ENCODE measurements around the gene BTBD9.

The BTBD9 gene

GRCh38 chr6:38578075-38578474 lies 61.7 kb downstream of the BTBD9 start:
- H3K36me3 ChIP-seq (ENCODE audit: control insufficient read depth in 1 of 2, insufficient read depth in 2 of 2, low read depth in 1 of 2, low read length in 2 of 2) = peaks cover 0 to 36% of the 10 kb centered on the region in 2 experiments
- no peaks in the 10 kb centered on the region for H3K4me1 ChIP-seq (ENCODE audit: control insufficient read depth, insufficient read depth, low read depth, low read length)
- H3K79me1 ChIP-seq (replicated peaks; ENCODE audit: low read length, poor library complexity, severe bottlenecking) = no peaks in the 10 kb centered on the region
- H3K18ac ChIP-seq (ENCODE audit: low read depth in 1 of 2, low read length in 2 of 2) = no peak overlapping the region
- H3K4ac ChIP-seq (ENCODE audit: low read depth in 1 of 2, low read length in 2 of 2) = no peak overlapping the region
- no peak overlapping the region for H2BK5ac ChIP-seq (ENCODE audit: low read depth, low read length, poor library complexity, severe bottlenecking)
- no peaks in the 10 kb centered on the region for H3K9me3 ChIP-seq (ENCODE audit: control insufficient read depth, low read length)
- no peaks in the 10 kb centered on the region for H3K27me3 ChIP-seq (ENCODE audit: control insufficient read depth in 1 of 2, insufficient read depth in 1 of 2, low read length in 2 of 2)
- no peak overlapping the region for H2BK12ac ChIP-seq (ENCODE audit: low read length in 2 of 2)
- no peak overlapping the region for H3K14ac ChIP-seq (ENCODE audit: low read length in 2 of 2)
- no peak overlapping the region for H3K4me2 ChIP-seq (ENCODE audit: low read length, poor library complexity, severe bottlenecking)
- no peak overlapping the region for H4K8ac ChIP-seq (ENCODE audit: low read length)
- no peak overlapping the region for H3K23ac ChIP-seq (ENCODE audit: low read length in 2 of 2)
- no peak overlapping the region for H4K91ac ChIP-seq (ENCODE audit: low read length)
- no peak overlapping the region for H3K4me3 ChIP-seq (ENCODE audit: insufficient read depth in 1 of 2, low read depth in 1 of 2, low read length in 2 of 2)
- no peak overlapping the region for H2AFZ ChIP-seq (ENCODE audit: low read depth, low read length)
- no peak overlapping the region for H2AK5ac ChIP-seq (ENCODE audit: low read length, severe bottlenecking)
- H3K27ac ChIP-seq (ENCODE audit: low read length, poor library complexity, severe bottlenecking) = no peak overlapping the region
- H2BK15ac ChIP-seq (ENCODE audit: low read depth, poor library complexity, severe bottlenecking) = no peak overlapping the region
- no peak for DNase-seq
- WGBS = 85% methylated on average over 5 of the region's 6 CpGs
- H2BK120ac ChIP-seq (ENCODE audit: low read depth, low read length) = no peak overlapping the region
- no peak overlapping the region for H3K9ac ChIP-seq (ENCODE audit: low read length)

DNA sequence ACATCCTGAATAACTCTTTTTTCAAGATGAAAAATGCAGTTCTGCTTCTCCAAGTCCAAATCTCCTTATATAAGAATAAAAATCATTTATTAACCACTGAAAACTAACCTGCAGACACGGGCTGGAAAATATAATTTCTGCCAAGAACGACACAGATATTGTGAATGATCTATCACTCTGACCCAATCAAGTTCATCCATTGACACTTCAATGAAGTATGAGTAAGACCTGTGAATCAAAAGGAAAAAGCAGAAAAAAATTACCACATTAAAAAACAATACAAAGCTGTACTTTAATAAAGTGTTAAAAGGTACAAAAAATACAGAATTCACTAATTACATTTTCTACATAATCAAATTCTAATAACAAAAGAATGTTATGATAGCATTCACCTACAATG lies 62.2 kb downstream of the BTBD9 start:
- 100% methylated on average over 1 of the region's 2 CpGs for WGBS

DNA sequence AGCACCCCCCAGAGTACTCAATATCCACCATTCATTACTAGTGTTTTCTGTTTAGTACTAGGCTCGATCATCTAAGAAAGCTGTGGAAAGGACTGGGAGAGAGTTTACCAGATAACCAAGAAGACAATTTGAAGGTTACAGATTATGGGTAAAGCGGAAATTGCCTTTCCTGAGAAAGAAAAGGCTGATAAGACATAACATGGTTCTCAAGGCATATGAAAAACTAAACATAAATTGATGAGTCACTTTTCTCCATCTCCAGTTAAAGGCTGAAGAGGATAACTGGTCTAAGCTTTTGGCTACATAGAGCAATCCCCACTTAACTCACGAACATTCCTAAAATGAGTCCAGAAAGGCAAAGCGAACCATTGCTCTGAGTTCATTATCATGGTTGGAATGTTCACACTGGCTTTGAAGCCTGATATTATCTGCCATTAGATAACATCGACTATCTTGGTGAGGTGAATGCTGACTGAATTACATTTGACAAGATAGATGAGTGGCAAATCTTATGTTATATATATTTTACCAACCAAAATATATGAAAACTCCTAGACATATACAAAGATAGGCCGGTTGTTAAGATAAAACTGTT lies 65.8 kb downstream of the BTBD9 start:
- no peaks in the 10 kb centered on the region for H3K79me1 ChIP-seq (replicated peaks; ENCODE audit: low read length, poor library complexity, severe bottlenecking)
- H2BK12ac ChIP-seq (ENCODE audit: low read length in 2 of 2) = no peak overlapping the region
- DNase-seq = peak; percentile 39
- no peak overlapping the region for H2BK15ac ChIP-seq (ENCODE audit: low read depth, poor library complexity, severe bottlenecking)
- H3K23ac ChIP-seq (ENCODE audit: low read length in 2 of 2) = no peak overlapping the region
- H3K14ac ChIP-seq (ENCODE audit: low read length in 2 of 2) = no peak overlapping the region
- no peak overlapping the region for H2BK5ac ChIP-seq (ENCODE audit: low read depth, low read length, poor library complexity, severe bottlenecking)
- no peaks in the 10 kb centered on the region for H3K4me1 ChIP-seq (ENCODE audit: control insufficient read depth, insufficient read depth, low read depth, low read length)
- no peak overlapping the region for H3K27ac ChIP-seq (ENCODE audit: low read length, poor library complexity, severe bottlenecking)
- H3K4me2 ChIP-seq (ENCODE audit: low read length, poor library complexity, severe bottlenecking) = no peak overlapping the region
- H2AFZ ChIP-seq (ENCODE audit: low read depth, low read length) = no peak overlapping the region
- no peaks in the 10 kb centered on the region for H3K27me3 ChIP-seq (ENCODE audit: control insufficient read depth in 1 of 2, insufficient read depth in 1 of 2, low read length in 2 of 2)
- no peak overlapping the region for H3K18ac ChIP-seq (ENCODE audit: low read depth in 1 of 2, low read length in 2 of 2)
- H3K4me3 ChIP-seq (ENCODE audit: insufficient read depth in 1 of 2, low read depth in 1 of 2, low read length in 2 of 2) = no peak overlapping the region
- no peak overlapping the region for H2BK120ac ChIP-seq (ENCODE audit: low read depth, low read length)
- no peak overlapping the region for H4K91ac ChIP-seq (ENCODE audit: low read length)
- H3K9me3 ChIP-seq (ENCODE audit: control insufficient read depth, low read length) = no peaks in the 10 kb centered on the region
- H4K8ac ChIP-seq (ENCODE audit: low read length) = no peak overlapping the region
- no peak overlapping the region for H3K4ac ChIP-seq (ENCODE audit: low read depth in 1 of 2, low read length in 2 of 2)
- no peak overlapping the region for H3K9ac ChIP-seq (ENCODE audit: low read length)
- no peak overlapping the region for H2AK5ac ChIP-seq (ENCODE audit: low read length, severe bottlenecking)
- 100% methylated on average over 3 of the region's 6 CpGs for WGBS
- H3K36me3 ChIP-seq (ENCODE audit: control insufficient read depth in 1 of 2, insufficient read depth in 2 of 2, low read depth in 1 of 2, low read length in 2 of 2) = peaks cover 0 to 22% of the 10 kb centered on the region in 2 experiments

More for the DNA sequence above, 62.2 kb downstream of the BTBD9 start:
- Histone ChIP-seq H2BK15ac (ENCODE audit: low read depth, poor library complexity, severe bottlenecking) (no peak overlapping the region), H2BK12ac (ENCODE audit: low read length in 2 of 2) (no peak overlapping the region), H3K9ac (ENCODE audit: low read length) (no peak overlapping the region), H3K4me1 (ENCODE audit: control insufficient read depth, insufficient read depth, low read depth, low read length) (no peaks in the 10 kb centered on the region), H3K4me3 (ENCODE audit: insufficient read depth in 1 of 2, low read depth in 1 of 2, low read length in 2 of 2) (no peak overlapping the region), H3K4ac (ENCODE audit: low read depth in 1 of 2, low read length in 2 of 2) (no peak overlapping the region), H4K8ac (ENCODE audit: low read length) (no peak overlapping the region), H3K23ac (ENCODE audit: low read length in 2 of 2) (no peak overlapping the region), H4K91ac (ENCODE audit: low read length) (no peak overlapping the region), H3K18ac (ENCODE audit: low read depth in 1 of 2, low read length in 2 of 2) (no peak overlapping the region), H3K9me3 (ENCODE audit: control insufficient read depth, low read length) (no peaks in the 10 kb centered on the region), H3K27ac (ENCODE audit: low read length, poor library complexity, severe bottlenecking) (no peak overlapping the region), H2AFZ (ENCODE audit: low read depth, low read length) (no peak overlapping the region), H2BK5ac (ENCODE audit: low read depth, low read length, poor library complexity, severe bottlenecking) (no peak overlapping the region), H3K79me1 (replicated peaks; ENCODE audit: low read length, poor library complexity, severe bottlenecking) (no peaks in the 10 kb centered on the region), H3K27me3 (ENCODE audit: control insufficient read depth in 1 of 2, insufficient read depth in 1 of 2, low read length in 2 of 2) (no peaks in the 10 kb centered on the region), H2AK5ac (ENCODE audit: low read length, severe bottlenecking) (no peak overlapping the region), H3K4me2 (ENCODE audit: low read length, poor library complexity, severe bottlenecking) (no peak overlapping the region), H2BK120ac (ENCODE audit: low read depth, low read length) (no peak overlapping the region), H3K14ac (ENCODE audit: low read length in 2 of 2) (no peak overlapping the region), H3K36me3 (ENCODE audit: control insufficient read depth in 1 of 2, insufficient read depth in 2 of 2, low read depth in 1 of 2, low read length in 2 of 2) (peaks cover 0 to 36% of the 10 kb centered on the region in 2 experiments)
- DNase-seq = no peak

DNA sequence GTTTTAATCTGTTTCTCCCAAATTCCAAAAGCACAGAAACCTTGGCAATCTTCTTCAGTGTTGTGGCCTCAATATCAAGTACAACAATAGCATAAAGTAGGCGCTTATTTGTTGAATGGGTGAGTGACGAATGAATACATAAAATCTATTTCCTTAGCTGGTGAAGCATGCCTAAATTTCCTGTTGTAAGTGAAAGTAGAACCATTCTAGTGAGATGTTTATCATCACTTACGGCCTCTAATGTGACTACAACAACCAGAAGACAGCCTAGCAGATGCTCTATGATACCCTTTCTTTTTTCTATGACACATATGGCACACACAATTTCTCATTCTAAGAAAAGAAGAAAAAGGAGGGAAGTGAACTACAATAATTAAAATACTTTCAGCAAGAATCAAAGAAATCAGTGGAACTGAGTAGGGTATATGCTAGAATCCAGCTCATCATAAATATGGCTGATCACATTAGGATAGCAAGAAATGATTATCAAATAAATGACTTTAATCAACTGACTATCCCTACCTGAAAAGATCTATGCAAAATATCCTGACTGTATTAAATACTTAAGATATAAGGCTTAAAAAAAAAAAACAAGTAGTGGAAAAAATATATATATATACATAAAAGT lies 67.4 kb downstream of the BTBD9 start:
- Histone ChIP-seq H4K91ac (ENCODE audit: low read length) (no peak overlapping the region), H2AK5ac (ENCODE audit: low read length, severe bottlenecking) (no peak overlapping the region), H3K79me1 (replicated peaks; ENCODE audit: low read length, poor library complexity, severe bottlenecking) (no peaks in the 10 kb centered on the region), H2BK120ac (ENCODE audit: low read depth, low read length) (no peak overlapping the region), H3K4me1 (ENCODE audit: control insufficient read depth, insufficient read depth, low read depth, low read length) (no peaks in the 10 kb centered on the region), H2BK5ac (ENCODE audit: low read depth, low read length, poor library complexity, severe bottlenecking) (no peak overlapping the region), H2AFZ (ENCODE audit: low read depth, low read length) (no peak overlapping the region), H3K18ac (ENCODE audit: low read depth in 1 of 2, low read length in 2 of 2) (no peak overlapping the region), H3K4me2 (ENCODE audit: low read length, poor library complexity, severe bottlenecking) (no peak overlapping the region), H3K9ac (ENCODE audit: low read length) (peak overlapping the region; percentile 11), H3K27me3 (ENCODE audit: control insufficient read depth in 1 of 2, insufficient read depth in 1 of 2, low read length in 2 of 2) (no peaks in the 10 kb centered on the region), H3K23ac (ENCODE audit: low read length in 2 of 2) (no peak overlapping the region), H3K9me3 (ENCODE audit: control insufficient read depth, low read length) (no peaks in the 10 kb centered on the region), H2BK15ac (ENCODE audit: low read depth, poor library complexity, severe bottlenecking) (no peak overlapping the region), H2BK12ac (ENCODE audit: low read length in 2 of 2) (no peak overlapping the region), H4K8ac (ENCODE audit: low read length) (no peak overlapping the region), H3K4me3 (ENCODE audit: insufficient read depth in 1 of 2, low read depth in 1 of 2, low read length in 2 of 2) (no peak overlapping the region), H3K14ac (ENCODE audit: low read length in 2 of 2) (no peak overlapping the region), H3K27ac (ENCODE audit: low read length, poor library complexity, severe bottlenecking) (no peak overlapping the region), H3K36me3 (ENCODE audit: control insufficient read depth in 1 of 2, insufficient read depth in 2 of 2, low read depth in 1 of 2, low read length in 2 of 2) (peaks cover 0 to 17% of the 10 kb centered on the region in 2 experiments), H3K4ac (ENCODE audit: low read depth in 1 of 2, low read length in 2 of 2) (no peak overlapping the region)
- peak; percentile 49 for DNase-seq
- WGBS = no CpG with 5 or more reads among the region's 3 CpGs

Measured in mesenchymal stem cell (in vitro differentiated cells and primary cell).